ENCODE data around the gene LYPD8.

Gene LYPD8

GRCh38 chr1:248783367-248783766, 27.8 kb upstream of the LYPD8 start:
- DNase-seq (ENCODE audit: low read depth), result no peak
- H3K4me3 ChIP-seq (replicated peaks; ENCODE audit: low read depth, low read length), result no peak overlapping the region
- no peak for TF ChIP-seq CTCF (IDR thresholded peaks at IDR 0.05; ENCODE audit: low read length, missing control alignments)

- no peak for DNase-seq (ENCODE audit: low read depth)
- no peak for TF ChIP-seq CTCF (IDR thresholded peaks at IDR 0.05; ENCODE audit: low read length, missing control alignments)
- H3K4me3 ChIP-seq (replicated peaks; ENCODE audit: low read depth, low read length), result no peak overlapping the region
Observed at GRCh38 chr1:248782416-248783141, 27.0 kb upstream of the LYPD8 start.

GRCh38 chr1:248779350-248779749, 23.8 kb upstream of the LYPD8 start:
- H3K4me3 ChIP-seq (replicated peaks; ENCODE audit: low read depth, low read length), result no peak overlapping the region
- TF ChIP-seq CTCF (IDR thresholded peaks at IDR 0.05; ENCODE audit: low read length, missing control alignments), result no peak
- no peak for DNase-seq (ENCODE audit: low read depth)

- no peak for TF ChIP-seq CTCF (IDR thresholded peaks at IDR 0.05; ENCODE audit: low read length, missing control alignments)
- H3K4me3 ChIP-seq (replicated peaks; ENCODE audit: low read depth, low read length), result no peak overlapping the region
- DNase-seq (ENCODE audit: low read depth), result no peak
Observed at GRCh38 chr1:248778906-248779305, 23.3 kb upstream of the LYPD8 start.

GRCh38 chr1:248776991-248777390, 21.4 kb upstream of the LYPD8 start:
- no peak overlapping the region for H3K4me3 ChIP-seq (replicated peaks; ENCODE audit: low read depth, low read length)
- no peak for TF ChIP-seq CTCF (IDR thresholded peaks at IDR 0.05; ENCODE audit: low read length, missing control alignments)
- DNase-seq (ENCODE audit: low read depth), result no peak

- TF ChIP-seq CTCF (IDR thresholded peaks at IDR 0.05; ENCODE audit: low read length, missing control alignments), result no peak
Observed at GRCh38 chr1:248775441-248775840, 19.9 kb upstream of the LYPD8 start.

GRCh38 chr1:248759644-248760043, 4.1 kb upstream of the LYPD8 start:
- no peak for TF ChIP-seq CTCF (IDR thresholded peaks at IDR 0.05; ENCODE audit: low read length, missing control alignments)

More at GRCh38 chr1:248775441-248775840, 19.9 kb upstream of the LYPD8 start:
- no peak for DNase-seq (ENCODE audit: low read depth)
- H3K4me3 ChIP-seq (replicated peaks; ENCODE audit: low read depth, low read length), result no peak overlapping the region

More at GRCh38 chr1:248759644-248760043, 4.1 kb upstream of the LYPD8 start:
- DNase-seq (ENCODE audit: low read depth), result no peak
- no peak overlapping the region for H3K4me3 ChIP-seq (replicated peaks; ENCODE audit: low read depth, low read length)

All from fibroblast of pulmonary artery (primary cell).